ENCODE measurements around the gene APH1B.

- no peak for TF ChIP-seq CTCF (conservative IDR thresholded peaks at IDR 0.05; ENCODE audit: low read depth, low read length)
- no peak for TF ChIP-seq EZH2 (IDR thresholded peaks at IDR 0.05; ENCODE audit: borderline replicate concordance, low read depth, low read length, poor library complexity, severe bottlenecking)
Observed at GRCh38 chr15:63240109-63240508, 37.3 kb upstream of the APH1B start.
